Measurements from ENCODE around the gene ENOX1. TPM values are rescaled to one million over a fixed set of nuclear protein-coding genes. Genes with fewer than 3 reads are reported as not detected.

The ENOX1 gene
- total RNA-seq, 1 experiment from 2014 or later, result 1.8 TPM

GRCh38 chr13:43230989-43231388, 555.8 kb downstream of the ENOX1 start:
- Mint-ChIP-seq H3K27me3 (ENCODE audit: insufficient read depth, unreplicated experiment) (no peaks in the 10 kb centered on the region), H3K27ac (ENCODE audit: low read depth, unreplicated experiment) (no peak overlapping the region), H3K4me1 (ENCODE audit: insufficient read depth, unreplicated experiment) (peaks cover 32% of the 10 kb centered on the region), H3K4me3 (ENCODE audit: unreplicated experiment) (no peak overlapping the region), H3K9me3 (ENCODE audit: unreplicated experiment) (no peaks in the 10 kb centered on the region), H3K36me3 (ENCODE audit: insufficient read depth, unreplicated experiment) (no peaks in the 10 kb centered on the region)
- BruUV-seq (replicated peaks), result no TSS peak
- DNase-seq (ENCODE audit: unreplicated experiment), result no peak
- TF ChIP-seq CTCF (IDR thresholded peaks at IDR 0.05; ENCODE audit: unreplicated experiment), result no peak
- CTCF ChIA-PET, result no interaction called here
- intact Hi-C loops (cut with micrococcal nuclease), result loop anchor here (5.0 kb wide), 1 partner anchor 556 kb away; the partner anchor contains the start of gene ENOX1
- POLR2A ChIA-PET, result interaction anchor here (1.0 to 1.7 kb wide), 2 partner anchors 17 to 78 kb away, joined by 3 to 4 read pairs; no protein-coding TSS in a partner anchor

- intact Hi-C loops (cut with micrococcal nuclease), result no loop called here
- BruUV-seq (replicated peaks), result no TSS peak
- DNase-seq (ENCODE audit: unreplicated experiment), result peak; percentile 70
- Mint-ChIP-seq H3K27ac (ENCODE audit: low read depth, unreplicated experiment) (no peak overlapping the region), H3K9me3 (ENCODE audit: unreplicated experiment) (no peaks in the 10 kb centered on the region), H3K27me3 (ENCODE audit: insufficient read depth, unreplicated experiment) (no peaks in the 10 kb centered on the region), H3K4me1 (ENCODE audit: insufficient read depth, unreplicated experiment) (peaks cover 32% of the 10 kb centered on the region), H3K36me3 (ENCODE audit: insufficient read depth, unreplicated experiment) (no peaks in the 10 kb centered on the region), H3K4me3 (ENCODE audit: unreplicated experiment) (no peak overlapping the region)
- CTCF ChIA-PET, result no interaction called here
- TF ChIP-seq CTCF (IDR thresholded peaks at IDR 0.05; ENCODE audit: unreplicated experiment), result no peak
- POLR2A ChIA-PET, result interaction anchor here (1.7 kb wide), 1 partner anchor 76 kb away, joined by 4 read pairs; no protein-coding TSS in a partner anchor
Observed at GRCh38 chr13:43229506-43229905, 557.3 kb downstream of the ENOX1 start.

- DNase-seq (ENCODE audit: unreplicated experiment), result peak; percentile 22
- no TSS peak for BruUV-seq (replicated peaks)
Observed at GRCh38 chr13:43227721-43228120, 559.1 kb downstream of the ENOX1 start.

GRCh38 chr13:43223216-43223615, 563.6 kb downstream of the ENOX1 start:
- Mint-ChIP-seq H3K27ac (ENCODE audit: low read depth, unreplicated experiment) (no peak overlapping the region), H3K9me3 (ENCODE audit: unreplicated experiment) (no peaks in the 10 kb centered on the region), H3K36me3 (ENCODE audit: insufficient read depth, unreplicated experiment) (no peaks in the 10 kb centered on the region), H3K4me3 (ENCODE audit: unreplicated experiment) (no peak overlapping the region), H3K4me1 (ENCODE audit: insufficient read depth, unreplicated experiment) (no peaks in the 10 kb centered on the region), H3K27me3 (ENCODE audit: insufficient read depth, unreplicated experiment) (no peaks in the 10 kb centered on the region)
- no peak for TF ChIP-seq CTCF (IDR thresholded peaks at IDR 0.05; ENCODE audit: unreplicated experiment)
- CTCF ChIA-PET, result no interaction called here
- BruUV-seq (replicated peaks), result no TSS peak
- POLR2A ChIA-PET, result interaction anchor here (0.6 to 0.7 kb wide), 2 partner anchors 117 to 426 kb away, joined by 3 read pairs; no protein-coding TSS in a partner anchor
- DNase-seq (ENCODE audit: unreplicated experiment), result no peak
- intact Hi-C loops (cut with micrococcal nuclease), result no loop called here

More at GRCh38 chr13:43227721-43228120, 559.1 kb downstream of the ENOX1 start:
- Mint-ChIP-seq H3K27ac (ENCODE audit: low read depth, unreplicated experiment) (no peak overlapping the region), H3K36me3 (ENCODE audit: insufficient read depth, unreplicated experiment) (no peaks in the 10 kb centered on the region), H3K27me3 (ENCODE audit: insufficient read depth, unreplicated experiment) (no peaks in the 10 kb centered on the region), H3K4me3 (ENCODE audit: unreplicated experiment) (no peak overlapping the region), H3K9me3 (ENCODE audit: unreplicated experiment) (no peaks in the 10 kb centered on the region), H3K4me1 (ENCODE audit: insufficient read depth, unreplicated experiment) (peaks cover 28% of the 10 kb centered on the region)
- CTCF ChIA-PET, result interaction anchor here (0.5 to 0.7 kb wide), 3 partner anchors 67 to 142 kb away, joined by 3 to 4 read pairs (median 3); no protein-coding TSS in a partner anchor
- intact Hi-C loops (cut with micrococcal nuclease), result no loop called here
- TF ChIP-seq CTCF (IDR thresholded peaks at IDR 0.05; ENCODE audit: unreplicated experiment), result no peak
- POLR2A ChIA-PET, result interaction anchor here (0.5 kb wide), 1 partner anchor 551 kb away, joined by 3 read pairs; no protein-coding TSS in a partner anchor

All from MCF 10A (cell line).